GM12878 (cell line): ENCODE data around the gene IL36G. TPM values are rescaled to one million over a fixed set of nuclear protein-coding genes. Genes with fewer than 3 reads are reported as not detected.

Experiments used
- ATAC-seq: fragments of 200-7000 bp; cut with Tn5 transposase; 3 replicates; pipeline ENCODE4 v1.9.1; 2020; ENCODE audit warnings: mild to moderate bottlenecking, moderate library complexity
- BruUV-seq: library from RNA; stranded (reverse); fragments of 400-500 nt; replicated peaks from 2 replicates; lab custom pipeline; 2021; lab: Mats Ljungman, UMichigan
- CTCF ChIA-PET: fragments of 300-600 bp; sonication (Branson Sonifier 250); formaldehyde crosslinking; extraction: SDS; loops from one replicate; lab custom pipeline; 2021; ENCODE audit warnings: inconsistent platforms; lab: Yijun Ruan, JAX
- POLR2A ChIA-PET: fragments of 350-600 bp; formaldehyde crosslinking; extraction: SDS; loops from one replicate; lab custom pipeline; 2021; ENCODE audit warnings: inconsistent platforms; lab: Charles Lee
- RAD21 ChIA-PET: fragments of 300-600 bp; sonication (Branson Sonifier 250); formaldehyde crosslinking; loops from one replicate; lab custom pipeline; 2023; ENCODE audit warnings: antibody characterized with exemption; ENCODE audit not compliant: unreplicated experiment; lab: Charles Lee
- SMC1A ChIA-PET: fragments of 300-600 bp; sonication (Branson Sonifier 250); formaldehyde crosslinking; loops from one replicate; lab custom pipeline; 2023; ENCODE audit not compliant: unreplicated experiment, uncharacterized antibody; lab: Charles Lee
- DNase-seq: peaks from one replicate; pipeline ENCODE4 v3.0.0-alpha.2; 2011; ENCODE audit warnings: low read depth, low spot score
- FAIRE-seq: peaks from 3 replicates; lab custom pipeline; 2011; peaks lifted over from hg19 to GRCh38; lab: Jason Lieb, UNC
- H2AFZ ChIP-seq: 2 replicates; pipeline ENCODE4 v1.6.0; 2011; ENCODE audit warnings: low read depth, low read length, control low read depth; ENCODE audit not compliant: control insufficient read depth
- H3K27ac ChIP-seq: 2 replicates; pipeline ENCODE4 v1.5.1; 2011; ENCODE audit warnings: control low read depth; ENCODE audit not compliant: control insufficient read depth, insufficient read depth
- H3K27me3 ChIP-seq, 2 experiments: replicated peaks in 1 of 2; 2 replicates each; pipeline versions ENCODE4 v1.6.0 to v1.6.1; 2011; ENCODE audit warnings: low read length in 1 of 2; ENCODE audit not compliant: control insufficient read depth in 2 of 2, insufficient read depth in 2 of 2
- H3K36me3 ChIP-seq, 2 experiments: 2 replicates each; pipeline ENCODE4 v1.5.1; 2011; ENCODE audit warnings: low read length in 1 of 2; ENCODE audit not compliant: control insufficient read depth in 2 of 2, insufficient read depth in 2 of 2
- H3K4me1 ChIP-seq: 2 replicates; pipeline ENCODE4 v1.6.1; 2011; ENCODE audit warnings: mild to moderate bottlenecking, low read length, moderate library complexity, mixed read lengths; ENCODE audit not compliant: control insufficient read depth, insufficient read depth
- H3K4me2 ChIP-seq: 2 replicates; pipeline ENCODE4 v1.6.0; 2011; ENCODE audit warnings: control low read depth; ENCODE audit not compliant: control insufficient read depth, insufficient read depth
- H3K4me3 ChIP-seq: fragments of 200-600 bp; sonication (generic); 2 replicates; pipeline ENCODE4 v1.5.1; 2016
- H3K79me2 ChIP-seq: 2 replicates; pipeline ENCODE4 v1.6.0; 2011; ENCODE audit warnings: low read length; ENCODE audit not compliant: control insufficient read depth, insufficient read depth
- H3K9ac ChIP-seq: 2 replicates; pipeline ENCODE4 v1.8.0; 2011; ENCODE audit warnings: low read length, control low read depth, mixed read lengths; ENCODE audit not compliant: control insufficient read depth, insufficient read depth
- H3K9me3 ChIP-seq: replicated peaks from 3 replicates; pipeline ENCODE4 v1.5.1; 2011; ENCODE audit warnings: mild to moderate bottlenecking, low read length; ENCODE audit not compliant: control insufficient read depth, insufficient read depth
- H4K20me1 ChIP-seq: 2 replicates; pipeline ENCODE4 v1.6.0; 2011; ENCODE audit not compliant: control insufficient read depth, insufficient read depth
- ATF2 ChIP-seq: IDR thresholded peaks from 2 replicates; pipeline ENCODE4 v1.6.1; 2012; ENCODE audit warnings: low read length, inconsistent platforms
- BCLAF1 ChIP-seq: fragments of 450-650 bp; IDR thresholded peaks from 2 replicates; pipeline ENCODE4 v1.6.1; 2017; ENCODE audit warnings: antibody characterized with exemption, mild to moderate bottlenecking, moderate library complexity
- EZH2 ChIP-seq: IDR thresholded peaks from 2 replicates; pipeline ENCODE4 v1.6.1; 2012; ENCODE audit warnings: low read depth, mild to moderate bottlenecking, control low read depth, inconsistent platforms, low read length, borderline replicate concordance; ENCODE audit not compliant: control insufficient read depth
- IKZF1 ChIP-seq: fragments of 450-650 bp; conservative IDR thresholded peaks from 2 replicates; pipeline ENCODE4 v1.6.1; 2017; ENCODE audit warnings: antibody characterized with exemption, mild to moderate bottlenecking
- IRF3 ChIP-seq: fragments of 450-650 bp; IDR thresholded peaks from 2 replicates; pipeline ENCODE4 v1.6.1; 2014; ENCODE audit warnings: mild to moderate bottlenecking
- KAT2A ChIP-seq: conservative IDR thresholded peaks from 2 replicates; pipeline ENCODE4 v1.6.1; 2011; ENCODE audit warnings: low read depth, low read length; ENCODE audit not compliant: control insufficient read depth
- RCOR1 ChIP-seq: conservative IDR thresholded peaks from 2 replicates; pipeline ENCODE4 v1.6.1; 2012; ENCODE audit warnings: low read depth, low read length, improper control_type of control experiment
- RELA ChIP-seq: fragments of 450-650 bp; IDR thresholded peaks from 2 replicates; pipeline ENCODE4 v1.8.0; 2014; ENCODE audit warnings: borderline replicate concordance; ENCODE audit not compliant: partially characterized antibody
- RFX5 ChIP-seq: IDR thresholded peaks from 2 replicates; pipeline ENCODE4 v1.6.1; 2011; ENCODE audit warnings: low read depth, low read length, improper control_type of control experiment
- SRF ChIP-seq, 2 experiments: IDR thresholded peaks; 2 replicates each; pipeline ENCODE4 v1.6.1; 2011; ENCODE audit warnings: low read depth in 2 of 2, low read length in 2 of 2, mild to moderate bottlenecking in 1 of 2, moderate library complexity in 1 of 2
- SUZ12 ChIP-seq: fragments of 200-600 bp; sonication (generic); IDR thresholded peaks from one replicate; pipeline ENCODE4 v1.6.1; 2018; ENCODE audit warnings: antibody characterized with exemption, mild to moderate bottlenecking; ENCODE audit not compliant: unreplicated experiment
- ZNF24 ChIP-seq: fragments of 450-650 bp; IDR thresholded peaks from 2 replicates; pipeline ENCODE4 v1.6.1; 2017; ENCODE audit warnings: antibody characterized with exemption, mild to moderate bottlenecking
- WGBS: methylation state at CpG from one replicate; pipeline ENCODE4 v1.1.6; 2016; ENCODE audit warnings: low lambda C conversion rate; ENCODE audit not compliant: insufficient replicate concordance, insufficient coverage; ENCODE audit errors: missing lambda C conversion rate; 5-methylcytosine and 5-hydroxymethylcytosine counted together
- in situ Hi-C: fragments of 300-500 bp; cut with MboI; formaldehyde crosslinking; loops from 9 replicates; pipeline ENCODE4 v1.14.3; 2018; ENCODE audit warnings: mixed read lengths
- intact Hi-C: fragments of 100-400 bp; cut with micrococcal nuclease; formaldehyde crosslinking; loops from one replicate; pipeline ENCODE4 v1.14.2; 2022; ENCODE audit not compliant: unreplicated experiment
- polyA plus RNA-seq, 11 experiments: library from polyadenylated mRNA; depleted of rRNA in 4 of 11; unstranded in 6 of 11; stranded (reverse) in 5 of 11; fragments of >200 nt; fragmentation: Nextera tagmentation in 4 of 11; fragmentation: Illumina TruSeq in 1 of 11; extraction: Ambion mirVana in 4 of 11; extraction: Trizol in 1 of 11; gene quantifications; 1 replicate in 1 of 11; 2 replicates in 10 of 11; pipeline versions ENCODE4 v1.2.1 to v1.2.3, GENCODE V29; 2011 to 2016; ENCODE audit warnings: inconsistent platforms in 2 of 11, missing spikeins in 2 of 11, low read depth in 1 of 11
- total RNA-seq, 4 experiments: library from RNA; depleted of rRNA in 3 of 4; stranded (reverse); fragments of >200 nt in 3 of 4; fragmentation: Illumina TruSeq in 1 of 4; extraction: Trizol in 1 of 4; gene quantifications; 2 replicates each; pipeline versions ENCODE4 v1.2.1 to v1.2.3, GENCODE V29; 2013 to 2021

Gene IL36G
- total and polyA plus RNA-seq, 10 of the 15 experiments (the other 5 are each of a cell fraction or from before 2014, with no cell fraction given): 0.10 TPM; not detected in 9

GRCh38 chr2:112979731-112980130 lies 1.9 kb downstream of the IL36G start:
- no peaks in the 10 kb centered on the region for H4K20me1 ChIP-seq
- BruUV-seq: no TSS peak
- DNase-seq: no peak
- no peaks in the 10 kb centered on the region for H3K79me2 ChIP-seq
- POLR2A ChIA-PET: no interaction called here
- H3K4me2 ChIP-seq: no peak overlapping the region
- RAD21 ChIA-PET: no interaction called here
- WGBS: 80% methylated on average over 1 of the region's 1 CpG
- H3K27me3 ChIP-seq: no peaks in the 10 kb centered on the region; a peak in 1 of 4 replicates
- H3K9ac ChIP-seq: no peak overlapping the region
- TF ChIP-seq SRF (IDR thresholded peaks at IDR 0.05; ENCODE audit: low read depth in 2 of 2, low read length in 2 of 2) (no peak), ZNF24 (peak; percentile 55), EZH2 (no peak)
- no peak for ATAC-seq
- no peak overlapping the region for H3K4me3 ChIP-seq
- no peaks in the 10 kb centered on the region for H3K36me3 ChIP-seq
- intact Hi-C loops (no loop called here), in situ Hi-C loops (no loop called here)
- H3K4me1 ChIP-seq: peaks cover 8% of the 10 kb centered on the region; the same call in 1 of the 2 replicates
- FAIRE-seq: no peak
- no peak overlapping the region for H3K27ac ChIP-seq
- no peak overlapping the region for H2AFZ ChIP-seq
- CTCF ChIA-PET: interaction anchor here (1.6 to 2.3 kb wide), 2 partner anchors 21 to 36 kb away, joined by 3 to 10 read pairs; no protein-coding TSS in a partner anchor
- no peaks in the 10 kb centered on the region for H3K9me3 ChIP-seq
- SMC1A ChIA-PET: interaction anchor here (0.9 to 1.5 kb wide), 3 partner anchors 10 to 25 kb away, joined by 3 to 6 read pairs (median 3); no protein-coding TSS in a partner anchor

- Histone ChIP-seq H3K4me2 (no peak overlapping the region), H3K4me1 (peaks cover 8% of the 10 kb centered on the region; the same call in 1 of the 2 replicates), H3K4me3 (no peak overlapping the region), H3K27me3 (no peaks in the 10 kb centered on the region; a peak in 1 of 4 replicates), H2AFZ (no peak overlapping the region), H3K79me2 (no peaks in the 10 kb centered on the region), H4K20me1 (no peaks in the 10 kb centered on the region), H3K36me3 (no peaks in the 10 kb centered on the region), H3K9me3 (no peaks in the 10 kb centered on the region), H3K27ac (no peak overlapping the region), H3K9ac (no peak overlapping the region)
- SMC1A ChIA-PET: interaction anchor here (1.5 kb wide), 1 partner anchor 25 kb away, joined by 6 read pairs; no protein-coding TSS in a partner anchor
- DNase-seq (no peak), ATAC-seq (no peak), FAIRE-seq (no peak)
- 0% methylated on average over 1 of the region's 1 CpG for WGBS
- CTCF ChIA-PET: interaction anchor here (2.3 kb wide), 1 partner anchor 21 kb away, joined by 10 read pairs; no protein-coding TSS in a partner anchor
- in situ Hi-C loops (no loop called here), intact Hi-C loops (no loop called here)
- RAD21 ChIA-PET: no interaction called here
- POLR2A ChIA-PET: interaction anchor here (0.6 kb wide), 1 partner anchor 150 kb away, joined by 3 read pairs; no protein-coding TSS in a partner anchor
- BruUV-seq: no TSS peak
- TF ChIP-seq IRF3 (no peak), RELA (no peak), RFX5 (no peak), ATF2 (no peak), RCOR1 (no peak), SUZ12 (no peak), IKZF1 (no peak), BCLAF1 (no peak), KAT2A (no peak)
These were observed 2.7 kb downstream of the IL36G start for GRCh38 chr2:112980537-112980936.
